ENCODE measurements around the gene KCNIP2.

KCNIP2 gene

GRCh38 chr10:101785801-101786200 lies 57.8 kb downstream of the KCNIP2 start:
- Histone ChIP-seq H3K9ac (ENCODE audit: low read depth in 1 of 2, low read length in 2 of 2) (no peak overlapping the region), H3K4me1 (ENCODE audit: control insufficient read depth in 1 of 2, insufficient read depth in 2 of 2, low read length in 2 of 2) (peaks cover 18 to 23% of the 10 kb centered on the region in 2 donors), H3K27me3 (ENCODE audit: control insufficient read depth in 1 of 2, insufficient read depth in 2 of 2, low read length in 2 of 2) (no peaks in the 10 kb centered on the region), H3K4me3 (ENCODE audit: low read depth in 1 of 2, low read length in 2 of 2) (no peak overlapping the region), H3K27ac (ENCODE audit: low read depth, low read length) (no peak overlapping the region), H3K9me3 (ENCODE audit: control insufficient read depth in 1 of 2, low read length in 2 of 2) (no peaks in the 10 kb centered on the region), H3K36me3 (ENCODE audit: control insufficient read depth in 1 of 2, insufficient read depth in 2 of 2, low read length in 2 of 2) (peaks cover 16 to 53% of the 10 kb centered on the region in 2 donors)

GRCh38 chr10:101784558-101784957 lies 59.0 kb downstream of the KCNIP2 start:
- Histone ChIP-seq H3K9ac (ENCODE audit: low read depth in 1 of 2, low read length in 2 of 2) (no peak overlapping the region), H3K4me1 (ENCODE audit: control insufficient read depth in 1 of 2, insufficient read depth in 2 of 2, low read length in 2 of 2) (peaks cover 21 to 31% of the 10 kb centered on the region in 2 donors), H3K9me3 (ENCODE audit: control insufficient read depth in 1 of 2, low read length in 2 of 2) (no peaks in the 10 kb centered on the region), H3K4me3 (ENCODE audit: low read depth in 1 of 2, low read length in 2 of 2) (no peak overlapping the region), H3K27me3 (ENCODE audit: control insufficient read depth in 1 of 2, insufficient read depth in 2 of 2, low read length in 2 of 2) (no peaks in the 10 kb centered on the region), H3K36me3 (ENCODE audit: control insufficient read depth in 1 of 2, insufficient read depth in 2 of 2, low read length in 2 of 2) (peaks cover 16 to 47% of the 10 kb centered on the region in 2 donors), H3K27ac (ENCODE audit: low read depth, low read length) (no peak overlapping the region)

GRCh38 chr10:101783736-101784118 lies 59.9 kb downstream of the KCNIP2 start:
- peaks cover 16 to 39% of the 10 kb centered on the region in 2 donors for H3K36me3 ChIP-seq (ENCODE audit: control insufficient read depth in 1 of 2, insufficient read depth in 2 of 2, low read length in 2 of 2)
- H3K27ac ChIP-seq (ENCODE audit: low read depth, low read length) = no peak overlapping the region
- H3K27me3 ChIP-seq (ENCODE audit: control insufficient read depth in 1 of 2, insufficient read depth in 2 of 2, low read length in 2 of 2) = no peaks in the 10 kb centered on the region
- peak overlapping the region; percentile 64 for H3K9ac ChIP-seq (ENCODE audit: low read depth in 1 of 2, low read length in 2 of 2)
- no peaks in the 10 kb centered on the region for H3K9me3 ChIP-seq (ENCODE audit: control insufficient read depth in 1 of 2, low read length in 2 of 2)
- H3K4me3 ChIP-seq (ENCODE audit: low read depth in 1 of 2, low read length in 2 of 2) = peak overlapping the region; percentile 65 to 87
- H3K4me1 ChIP-seq (ENCODE audit: control insufficient read depth in 1 of 2, insufficient read depth in 2 of 2, low read length in 2 of 2) = peaks cover 27 to 40% of the 10 kb centered on the region in 2 donors

- peak within 1 kb of the TSS; percentile 65 to 87 for H3K4me3 ChIP-seq (ENCODE audit: low read depth in 1 of 2, low read length in 2 of 2)
- peak within 1 kb of the TSS; percentile 64 to 74 for H3K9ac ChIP-seq (ENCODE audit: low read depth in 1 of 2, low read length in 2 of 2)
- peaks cover 16 to 34% of the 10 kb centered on the region in 2 donors for H3K36me3 ChIP-seq (ENCODE audit: control insufficient read depth in 1 of 2, insufficient read depth in 2 of 2, low read length in 2 of 2)
- H3K9me3 ChIP-seq (ENCODE audit: control insufficient read depth in 1 of 2, low read length in 2 of 2) = no peaks in the 10 kb centered on the region
- H3K27me3 ChIP-seq (ENCODE audit: control insufficient read depth in 1 of 2, insufficient read depth in 2 of 2, low read length in 2 of 2) = peaks cover 3 to 5% of the 10 kb centered on the region in 2 donors
- no peak within 1 kb of the TSS for H3K27ac ChIP-seq (ENCODE audit: low read depth, low read length)
- H3K4me1 ChIP-seq (ENCODE audit: control insufficient read depth in 1 of 2, insufficient read depth in 2 of 2, low read length in 2 of 2) = peaks cover 34 to 46% of the 10 kb centered on the region in 2 donors
These were observed 60.5 kb downstream of the KCNIP2 start, which contains the start of gene NPM3 for GRCh38 chr10:101782811-101783735. Gene NPM3, minus strand, starts transcription at chr10:101783446. Its CDS starts 56 bp downstream, at chr10:101783390.

- peak overlapping the region; percentile 64 to 74 for H3K9ac ChIP-seq (ENCODE audit: low read depth in 1 of 2, low read length in 2 of 2)
These were observed 61.4 kb downstream of the KCNIP2 start for GRCh38 chr10:101781984-101782810.

GRCh38 chr10:101781655-101781983 lies 62.0 kb downstream of the KCNIP2 start:
- Histone ChIP-seq H3K27ac (ENCODE audit: low read depth, low read length) (no peak overlapping the region), H3K27me3 (ENCODE audit: control insufficient read depth in 1 of 2, insufficient read depth in 2 of 2, low read length in 2 of 2) (peaks cover 18 to 20% of the 10 kb centered on the region in 2 donors), H3K4me3 (ENCODE audit: low read depth in 1 of 2, low read length in 2 of 2) (no peak overlapping the region), H3K36me3 (ENCODE audit: control insufficient read depth in 1 of 2, insufficient read depth in 2 of 2, low read length in 2 of 2) (peaks cover 10 to 23% of the 10 kb centered on the region in 2 donors), H3K9ac (ENCODE audit: low read depth in 1 of 2, low read length in 2 of 2) (no peak overlapping the region), H3K4me1 (ENCODE audit: control insufficient read depth in 1 of 2, insufficient read depth in 2 of 2, low read length in 2 of 2) (peaks cover 41 to 51% of the 10 kb centered on the region in 2 donors), H3K9me3 (ENCODE audit: control insufficient read depth in 1 of 2, low read length in 2 of 2) (no peaks in the 10 kb centered on the region)

More at GRCh38 chr10:101781984-101782810, 61.4 kb downstream of the KCNIP2 start:
- no peak overlapping the region for H3K27ac ChIP-seq (ENCODE audit: low read depth, low read length)
- peaks cover 12 to 14% of the 10 kb centered on the region in 2 donors for H3K27me3 ChIP-seq (ENCODE audit: control insufficient read depth in 1 of 2, insufficient read depth in 2 of 2, low read length in 2 of 2)
- peaks cover 12 to 28% of the 10 kb centered on the region in 2 donors for H3K36me3 ChIP-seq (ENCODE audit: control insufficient read depth in 1 of 2, insufficient read depth in 2 of 2, low read length in 2 of 2)
- H3K9me3 ChIP-seq (ENCODE audit: control insufficient read depth in 1 of 2, low read length in 2 of 2) = no peaks in the 10 kb centered on the region
- H3K4me1 ChIP-seq (ENCODE audit: control insufficient read depth in 1 of 2, insufficient read depth in 2 of 2, low read length in 2 of 2) = peaks cover 41 to 51% of the 10 kb centered on the region in 2 donors
- peak overlapping the region; percentile 65 to 87 for H3K4me3 ChIP-seq (ENCODE audit: low read depth in 1 of 2, low read length in 2 of 2)

GRCh38 chr10:101780818-101781654 lies 62.6 kb downstream of the KCNIP2 start:
- peaks cover 18 to 23% of the 10 kb centered on the region in 2 donors for H3K27me3 ChIP-seq (ENCODE audit: control insufficient read depth in 1 of 2, insufficient read depth in 2 of 2, low read length in 2 of 2)
- H3K36me3 ChIP-seq (ENCODE audit: control insufficient read depth in 1 of 2, insufficient read depth in 2 of 2, low read length in 2 of 2) = peaks cover 7 to 18% of the 10 kb centered on the region in 2 donors
- H3K4me1 ChIP-seq (ENCODE audit: control insufficient read depth in 1 of 2, insufficient read depth in 2 of 2, low read length in 2 of 2) = peaks cover 41 to 51% of the 10 kb centered on the region in 2 donors
- H3K9me3 ChIP-seq (ENCODE audit: control insufficient read depth in 1 of 2, low read length in 2 of 2) = no peaks in the 10 kb centered on the region
- H3K27ac ChIP-seq (ENCODE audit: low read depth, low read length) = no peak overlapping the region
- H3K9ac ChIP-seq (ENCODE audit: low read depth in 1 of 2, low read length in 2 of 2) = no peak overlapping the region
- no peak overlapping the region for H3K4me3 ChIP-seq (ENCODE audit: low read depth in 1 of 2, low read length in 2 of 2)

- peaks cover 41 to 51% of the 10 kb centered on the region in 2 donors for H3K4me1 ChIP-seq (ENCODE audit: control insufficient read depth in 1 of 2, insufficient read depth in 2 of 2, low read length in 2 of 2)
- H3K27ac ChIP-seq (ENCODE audit: low read depth, low read length) = no peak overlapping the region
- peaks cover 20 to 27% of the 10 kb centered on the region in 2 donors for H3K27me3 ChIP-seq (ENCODE audit: control insufficient read depth in 1 of 2, insufficient read depth in 2 of 2, low read length in 2 of 2)
- no peaks in the 10 kb centered on the region for H3K9me3 ChIP-seq (ENCODE audit: control insufficient read depth in 1 of 2, low read length in 2 of 2)
- H3K4me3 ChIP-seq (ENCODE audit: low read depth in 1 of 2, low read length in 2 of 2) = peak overlapping the region; percentile 55 to 71
- H3K9ac ChIP-seq (ENCODE audit: low read depth in 1 of 2, low read length in 2 of 2) = no peak overlapping the region
- peaks cover 0 to 11% of the 10 kb centered on the region in 2 donors for H3K36me3 ChIP-seq (ENCODE audit: control insufficient read depth in 1 of 2, insufficient read depth in 2 of 2, low read length in 2 of 2)
These were observed 63.3 kb downstream of the KCNIP2 start for GRCh38 chr10:101780187-101780817.

- peak overlapping the region in 1 of 2 donors; percentile 32 for H3K9ac ChIP-seq (ENCODE audit: low read depth in 1 of 2, low read length in 2 of 2)
- no peak overlapping the region for H3K27ac ChIP-seq (ENCODE audit: low read depth, low read length)
- H3K4me1 ChIP-seq (ENCODE audit: control insufficient read depth in 1 of 2, insufficient read depth in 2 of 2, low read length in 2 of 2) = peaks cover 45 to 54% of the 10 kb centered on the region in 2 donors
- H3K27me3 ChIP-seq (ENCODE audit: control insufficient read depth in 1 of 2, insufficient read depth in 2 of 2, low read length in 2 of 2) = peaks cover 27 to 33% of the 10 kb centered on the region in 2 donors
- H3K9me3 ChIP-seq (ENCODE audit: control insufficient read depth in 1 of 2, low read length in 2 of 2) = no peaks in the 10 kb centered on the region
- peaks cover 0 to 4% of the 10 kb centered on the region in 2 donors for H3K36me3 ChIP-seq (ENCODE audit: control insufficient read depth in 1 of 2, insufficient read depth in 2 of 2, low read length in 2 of 2)
- H3K4me3 ChIP-seq (ENCODE audit: low read depth in 1 of 2, low read length in 2 of 2) = peak overlapping the region; percentile 55 to 71
These were observed 63.9 kb downstream of the KCNIP2 start for GRCh38 chr10:101779544-101780186.

Data from duodenal mucosa (tissue), 2 donors.